ENCODE results near the gene TMEM273. TPM values are rescaled to one million over a fixed set of nuclear protein-coding genes. Genes with fewer than 3 reads are reported as not detected.

Gene TMEM273
- total RNA-seq, 1 donor from 2014 or later: not detected

DNA sequence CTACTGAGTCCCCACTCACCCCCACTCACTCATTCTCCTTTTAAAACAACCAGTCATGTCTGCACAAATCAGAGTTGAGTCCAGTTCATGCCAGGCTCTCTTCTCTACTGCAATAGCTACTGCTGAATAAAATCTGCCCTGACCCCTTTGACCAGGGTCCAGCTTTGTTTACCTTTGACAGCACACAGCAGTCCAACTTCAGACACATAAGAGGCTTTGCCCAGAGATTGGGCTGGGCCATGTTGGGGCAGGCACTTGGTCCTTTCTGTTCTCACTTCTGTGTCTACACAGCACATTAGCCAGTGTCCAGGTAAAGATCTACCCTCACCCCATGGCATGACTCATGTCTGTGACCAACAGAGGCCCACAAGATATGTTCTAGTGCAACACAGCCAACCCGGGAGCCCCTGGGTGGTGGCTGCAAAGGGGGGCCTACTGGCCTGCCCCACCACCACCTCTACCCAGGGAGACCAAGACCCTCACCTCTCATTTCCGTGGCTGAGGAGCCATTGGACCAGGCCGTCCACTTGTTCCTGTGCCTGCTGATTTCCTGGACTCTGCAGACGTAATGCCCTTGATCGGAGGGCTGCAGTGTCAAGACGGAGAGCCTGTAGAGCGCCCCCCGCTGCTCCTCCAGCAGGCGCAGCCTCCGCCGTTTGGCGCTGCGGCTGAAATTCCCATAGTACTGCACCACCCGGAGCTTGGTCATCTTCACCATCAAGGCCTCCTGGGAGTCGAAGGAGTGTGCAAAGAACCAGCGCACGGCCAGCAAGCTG lies 80.9 kb downstream of the TMEM273 start:
- no peak overlapping the region for H3K4me3 ChIP-seq (ENCODE audit: low read depth, low read length)
- DNase-seq (ENCODE audit: low read depth): no peak
- TF ChIP-seq, protein P1, sequence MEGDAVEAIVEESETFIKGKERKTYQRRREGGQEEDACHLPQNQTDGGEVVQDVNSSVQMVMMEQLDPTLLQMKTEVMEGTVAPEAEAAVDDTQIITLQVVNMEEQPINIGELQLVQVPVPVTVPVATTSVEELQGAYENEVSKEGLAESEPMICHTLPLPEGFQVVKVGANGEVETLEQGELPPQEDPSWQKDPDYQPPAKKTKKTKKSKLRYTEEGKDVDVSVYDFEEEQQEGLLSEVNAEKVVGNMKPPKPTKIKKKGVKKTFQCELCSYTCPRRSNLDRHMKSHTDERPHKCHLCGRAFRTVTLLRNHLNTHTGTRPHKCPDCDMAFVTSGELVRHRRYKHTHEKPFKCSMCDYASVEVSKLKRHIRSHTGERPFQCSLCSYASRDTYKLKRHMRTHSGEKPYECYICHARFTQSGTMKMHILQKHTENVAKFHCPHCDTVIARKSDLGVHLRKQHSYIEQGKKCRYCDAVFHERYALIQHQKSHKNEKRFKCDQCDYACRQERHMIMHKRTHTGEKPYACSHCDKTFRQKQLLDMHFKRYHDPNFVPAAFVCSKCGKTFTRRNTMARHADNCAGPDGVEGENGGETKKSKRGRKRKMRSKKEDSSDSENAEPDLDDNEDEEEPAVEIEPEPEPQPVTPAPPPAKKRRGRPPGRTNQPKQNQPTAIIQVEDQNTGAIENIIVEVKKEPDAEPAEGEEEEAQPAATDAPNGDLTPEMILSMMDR (conservative IDR thresholded peaks at IDR 0.05; ENCODE audit: low read depth, low read length): no peak

DNA sequence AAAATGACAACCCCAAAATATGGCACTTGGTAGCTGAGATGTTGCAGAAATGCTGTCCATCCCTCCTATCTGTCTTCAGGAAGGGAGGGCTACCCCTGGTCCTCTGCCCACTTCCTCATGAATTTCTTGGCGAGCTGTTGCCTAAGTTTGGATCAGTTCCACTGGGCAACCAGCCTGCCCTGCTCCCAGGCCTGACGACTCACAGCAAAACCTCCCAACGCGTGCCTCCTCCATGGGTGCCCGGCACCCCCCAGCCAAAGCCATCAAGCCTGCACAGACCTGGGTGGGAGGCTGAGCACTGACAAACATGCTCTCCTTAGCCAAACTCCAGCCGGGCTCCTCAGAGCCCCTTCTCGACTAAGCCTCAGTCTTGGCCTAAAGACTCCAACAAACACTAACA lies 81.7 kb downstream of the TMEM273 start:
- no peak overlapping the region for H3K4me3 ChIP-seq (ENCODE audit: low read depth, low read length)
- no peak for DNase-seq (ENCODE audit: low read depth)
- TF ChIP-seq, protein P1 (conservative IDR thresholded peaks at IDR 0.05; ENCODE audit: low read depth, low read length): no peak

DNA sequence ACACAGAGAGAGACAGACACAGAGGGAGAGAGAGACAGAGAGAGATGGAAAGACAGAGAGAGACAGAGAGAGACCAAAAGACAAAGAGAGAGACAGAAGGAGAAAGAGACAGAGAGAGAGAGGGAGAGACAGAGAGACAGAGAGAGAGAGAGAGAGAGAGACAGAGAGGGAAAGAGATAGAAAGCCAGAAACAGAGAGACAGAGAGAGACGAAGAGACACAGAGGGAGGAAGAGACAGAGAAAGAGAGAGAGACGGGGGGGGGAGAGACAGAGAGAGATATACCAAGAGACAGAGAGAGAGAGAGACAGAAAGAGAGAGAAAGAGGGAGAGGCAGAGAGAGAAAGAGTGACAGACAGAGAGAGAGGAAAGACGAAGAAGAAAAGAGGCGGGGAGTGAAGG lies 83.1 kb downstream of the TMEM273 start:
- H3K4me3 ChIP-seq (ENCODE audit: low read depth, low read length): no peak overlapping the region
- TF ChIP-seq, protein P1 (conservative IDR thresholded peaks at IDR 0.05; ENCODE audit: low read depth, low read length): no peak
- DNase-seq (ENCODE audit: low read depth): no peak

Other genes starting within 250 kb of the TMEM273 start
- gene LRRC18, start 248.6 kb downstream of the TMEM273 start, total RNA-seq: not detected in 2 replicates
- 0.29 and 0.40 TPM in 2 replicates for gene VSTM4, start 72.9 kb downstream of the TMEM273 start, total RNA-seq
- gene FAM170B, start 54.4 kb downstream of the TMEM273 start, total RNA-seq: not detected in 2 replicates
- not detected in 2 replicates for gene C10orf71, start 110.8 kb upstream of the TMEM273 start, total RNA-seq
- gene DRGX, start 207.7 kb upstream of the TMEM273 start, total RNA-seq: not detected in 2 replicates